H1 (cell line): ENCODE results near the gene KDR.

Experiments
- JUND ChIP-seq: IDR thresholded peaks from 2 replicates; pipeline ENCODE4 v1.6.1; 2011; ENCODE audit warnings: mild to moderate bottlenecking, improper control_type of control experiment, low read length
- POLR2A ChIP-seq, 2 experiments: IDR thresholded peaks; 1 replicate in 1 of 2; 2 replicates in 1 of 2; pipeline ENCODE4 v1.6.1; 2011; ENCODE audit warnings: low read depth in 2 of 2, low read length in 2 of 2, mild to moderate bottlenecking in 2 of 2; ENCODE audit errors: control extremely low read depth in 1 of 2
- TF ChIP-seq, protein P1 (sequence below), 3 experiments: IDR thresholded peaks; 1 replicate in 2 of 3; 2 replicates in 1 of 3; pipeline versions ENCODE4 v1.5.1 to v1.6.1; 2011; ENCODE audit warnings: low read length in 3 of 3, mild to moderate bottlenecking in 3 of 3, inconsistent platforms in 2 of 3, low read depth in 1 of 3, moderate library complexity in 1 of 3; ENCODE audit not compliant: insufficient read depth in 1 of 3; ENCODE audit errors: control extremely low read depth in 1 of 3
- TF ChIP-seq, protein P2 (sequence below): IDR thresholded peaks from 2 replicates; pipeline ENCODE4 v1.6.1; 2011; ENCODE audit warnings: low read length, improper control_type of control experiment

DNA sequence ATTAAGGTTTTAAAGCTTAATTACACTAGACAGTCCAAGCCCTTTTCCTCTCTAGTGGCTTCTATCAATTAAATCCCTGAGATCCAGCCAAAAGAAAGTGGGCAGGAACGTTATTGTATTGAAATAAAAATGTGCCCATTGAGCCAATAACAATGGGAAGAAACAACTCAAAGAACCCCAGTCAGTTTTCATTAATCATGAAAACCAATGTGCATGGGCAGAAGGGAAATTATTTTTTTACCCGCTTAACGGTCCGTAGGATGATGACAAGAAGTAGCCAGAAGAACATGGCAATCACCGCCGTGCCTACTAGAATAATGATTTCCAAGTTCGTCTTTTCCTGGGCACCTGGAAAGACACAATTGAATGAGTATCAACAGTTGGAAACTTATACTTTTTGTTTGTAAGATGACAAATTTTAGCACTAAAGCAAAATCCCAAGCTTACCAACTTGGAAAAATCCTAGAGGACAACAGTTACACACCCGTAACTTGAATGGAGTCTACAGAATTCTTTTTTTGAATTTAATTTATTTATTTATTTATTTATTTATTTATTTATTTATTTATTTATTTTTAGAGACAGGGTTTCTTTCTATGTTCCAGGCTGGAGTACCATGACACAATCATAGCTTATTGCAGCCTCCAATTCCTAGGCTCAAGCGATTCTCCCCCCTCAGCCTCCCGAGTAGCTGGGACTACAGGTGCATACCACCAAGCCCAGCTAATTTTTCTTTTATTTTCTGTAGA is 26.8 kb downstream of the KDR start:
- TF ChIP-seq, protein P1, sequence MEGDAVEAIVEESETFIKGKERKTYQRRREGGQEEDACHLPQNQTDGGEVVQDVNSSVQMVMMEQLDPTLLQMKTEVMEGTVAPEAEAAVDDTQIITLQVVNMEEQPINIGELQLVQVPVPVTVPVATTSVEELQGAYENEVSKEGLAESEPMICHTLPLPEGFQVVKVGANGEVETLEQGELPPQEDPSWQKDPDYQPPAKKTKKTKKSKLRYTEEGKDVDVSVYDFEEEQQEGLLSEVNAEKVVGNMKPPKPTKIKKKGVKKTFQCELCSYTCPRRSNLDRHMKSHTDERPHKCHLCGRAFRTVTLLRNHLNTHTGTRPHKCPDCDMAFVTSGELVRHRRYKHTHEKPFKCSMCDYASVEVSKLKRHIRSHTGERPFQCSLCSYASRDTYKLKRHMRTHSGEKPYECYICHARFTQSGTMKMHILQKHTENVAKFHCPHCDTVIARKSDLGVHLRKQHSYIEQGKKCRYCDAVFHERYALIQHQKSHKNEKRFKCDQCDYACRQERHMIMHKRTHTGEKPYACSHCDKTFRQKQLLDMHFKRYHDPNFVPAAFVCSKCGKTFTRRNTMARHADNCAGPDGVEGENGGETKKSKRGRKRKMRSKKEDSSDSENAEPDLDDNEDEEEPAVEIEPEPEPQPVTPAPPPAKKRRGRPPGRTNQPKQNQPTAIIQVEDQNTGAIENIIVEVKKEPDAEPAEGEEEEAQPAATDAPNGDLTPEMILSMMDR (IDR thresholded peaks at IDR 0.05; ENCODE audit: control extremely low read depth in 1 of 3, insufficient read depth in 1 of 3, low read depth in 1 of 3, low read length in 3 of 3): no peak
- TF ChIP-seq JUND (no peak), POLR2A (IDR thresholded peaks at IDR 0.05; ENCODE audit: control extremely low read depth in 1 of 2, low read depth in 2 of 2, low read length in 2 of 2) (no peak)
- TF ChIP-seq, protein P2, sequence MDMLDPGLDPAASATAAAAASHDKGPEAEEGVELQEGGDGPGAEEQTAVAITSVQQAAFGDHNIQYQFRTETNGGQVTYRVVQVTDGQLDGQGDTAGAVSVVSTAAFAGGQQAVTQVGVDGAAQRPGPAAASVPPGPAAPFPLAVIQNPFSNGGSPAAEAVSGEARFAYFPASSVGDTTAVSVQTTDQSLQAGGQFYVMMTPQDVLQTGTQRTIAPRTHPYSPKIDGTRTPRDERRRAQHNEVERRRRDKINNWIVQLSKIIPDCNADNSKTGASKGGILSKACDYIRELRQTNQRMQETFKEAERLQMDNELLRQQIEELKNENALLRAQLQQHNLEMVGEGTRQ: no peak
